OCI-LY7 (cell line): ENCODE data around the gene AATF. TPM values are rescaled to one million over a fixed set of nuclear protein-coding genes. Genes with fewer than 3 reads are reported as not detected.
"Not testable (repeated sequence)": the region's sequence is repeated elsewhere in the genome, so short reads cannot be mapped to it uniquely, and the experiment has no call there.

Source experiments
- BruUV-seq: library from RNA; stranded (reverse); fragments of 400-500 nt; replicated peaks from 2 replicates; lab custom pipeline; 2021; lab: Mats Ljungman, UMichigan
- CTCF ChIA-PET: fragments of 300-600 bp; sonication (Branson Sonifier 250); formaldehyde crosslinking; loops from one replicate; lab custom pipeline; 2022; ENCODE audit warnings: antibody characterized with exemption; ENCODE audit not compliant: unreplicated experiment; lab: Charles Lee
- POLR2A ChIA-PET: fragments of 300-600 bp; sonication (Branson Sonifier 250); formaldehyde crosslinking; loops from one replicate; lab custom pipeline; 2022; ENCODE audit warnings: antibody characterized with exemption; lab: Charles Lee
- DNase-seq: peaks from one replicate; pipeline ENCODE4 v3.0.0-alpha.2; 2015; ENCODE audit warnings: low spot score
- H2AFZ ChIP-seq: fragments of 200-600 bp; sonication (generic), shearing (Covaris generic); 2 replicates; pipeline ENCODE4 v1.6.1; 2014; ENCODE audit warnings: mild to moderate bottlenecking, antibody characterized with exemption, low read length, moderate library complexity
- H3K27ac ChIP-seq: fragments of 200-600 bp; sonication (generic); 2 replicates; pipeline ENCODE4 v1.5.1; 2014; ENCODE audit warnings: mixed run types, low read depth, mild to moderate bottlenecking, moderate library complexity, low read length, inconsistent platforms; ENCODE audit not compliant: poor library complexity, severe bottlenecking
- H3K36me3 ChIP-seq: fragments of 200-600 bp; sonication (generic); 2 replicates; pipeline ENCODE4 v1.6.1; 2014; ENCODE audit warnings: mild to moderate bottlenecking, antibody characterized with exemption, low read length, moderate library complexity, mixed read lengths; ENCODE audit not compliant: insufficient read depth
- H3K4me1 ChIP-seq: fragments of 200-600 bp; sonication (generic); 2 replicates; pipeline ENCODE4 v1.5.1; 2014; ENCODE audit warnings: mild to moderate bottlenecking, low read length; ENCODE audit not compliant: insufficient read depth, poor library complexity, severe bottlenecking
- H3K4me2 ChIP-seq: fragments of 200-600 bp; sonication (generic); 2 replicates; pipeline ENCODE4 v1.6.1; 2014; ENCODE audit warnings: mild to moderate bottlenecking, low read length
- H3K4me3 ChIP-seq: fragments of 200-600 bp; sonication (generic); 2 replicates; pipeline ENCODE4 v1.5.1; 2014; ENCODE audit warnings: mild to moderate bottlenecking, low read depth, low read length; ENCODE audit not compliant: poor library complexity, severe bottlenecking
- H3K79me2 ChIP-seq: fragments of 200-600 bp; sonication (generic); 2 replicates; pipeline ENCODE4 v1.6.1; 2016; ENCODE audit warnings: low read depth, mild to moderate bottlenecking, low read length, moderate library complexity, mixed read lengths; ENCODE audit not compliant: insufficient read depth
- H3K9me2 ChIP-seq: fragments of 200-600 bp; sonication (generic); 2 replicates; pipeline ENCODE4 v1.6.1; 2016; ENCODE audit warnings: mild to moderate bottlenecking, low read length, mixed read lengths; ENCODE audit not compliant: insufficient read depth
- H3K9me3 ChIP-seq: fragments of 200-600 bp; sonication (generic); 2 replicates; pipeline ENCODE4 v1.6.1; 2014; ENCODE audit warnings: mild to moderate bottlenecking, mixed run types, low read length, mixed read lengths
- H4K20me1 ChIP-seq: fragments of 200-600 bp; sonication (generic); 2 replicates; pipeline ENCODE4 v1.6.1; 2014; ENCODE audit warnings: mild to moderate bottlenecking, antibody characterized with exemption, low read length, moderate library complexity, mixed read lengths; ENCODE audit not compliant: insufficient read depth
- CTCF ChIP-seq: fragments of 200-600 bp; sonication (generic); conservative IDR thresholded peaks from 2 replicates; pipeline ENCODE4 v1.5.1; 2014; ENCODE audit warnings: mild to moderate bottlenecking, antibody characterized with exemption, low read length, moderate library complexity, mixed read lengths
- EZH2phosphoT487 ChIP-seq: fragments of 200-600 bp; sonication (generic); IDR thresholded peaks from 2 replicates; pipeline ENCODE4 v1.6.1; 2018; ENCODE audit warnings: low read depth, borderline replicate concordance, mild to moderate bottlenecking, mixed run types, antibody characterized with exemption, low read length, moderate library complexity, mixed read lengths
- intact Hi-C: fragments of 100-400 bp; cut with micrococcal nuclease; formaldehyde crosslinking; loops from one replicate; pipeline ENCODE4 v1.10.0; 2022; ENCODE audit not compliant: unreplicated experiment
- total RNA-seq, 2 experiments: library from RNA; depleted of rRNA in 1 of 2; stranded (reverse); fragments of >200 nt in 1 of 2; shearing (Covaris generic) in 1 of 2; gene quantifications; 2 replicates each; pipeline ENCODE4 v1.2.3, GENCODE V29; 2014 to 2022

Gene AATF
- total RNA-seq, 2 experiments from 2014 or later: 83.5 to 94.3 TPM

DNA sequence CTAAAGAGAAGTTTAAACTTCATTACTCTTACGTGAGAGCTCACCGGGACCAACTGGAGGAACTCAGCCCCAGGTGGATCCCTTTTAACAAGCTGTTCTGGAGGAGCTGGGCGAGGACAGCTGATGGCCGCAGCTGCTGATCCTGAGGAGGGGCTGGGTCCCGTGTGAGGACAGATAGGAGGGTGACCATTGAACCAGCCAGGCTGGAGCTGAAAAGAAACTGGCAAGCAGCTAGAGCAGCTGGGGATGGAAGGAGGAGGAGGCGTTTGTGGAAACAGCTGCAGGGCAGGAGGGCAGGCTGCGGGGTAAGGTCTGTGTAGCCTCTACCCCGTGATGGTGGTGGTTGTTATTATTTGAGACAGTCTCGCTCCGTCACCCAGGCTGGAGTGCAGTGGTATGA is 119.5 kb downstream of the AATF start:
- H3K4me2 ChIP-seq: no peak overlapping the region
- CTCF ChIA-PET: no interaction called here
- H3K4me3 ChIP-seq: no peak overlapping the region
- no peaks in the 10 kb centered on the region for H3K9me3 ChIP-seq
- H3K36me3 ChIP-seq: no peaks in the 10 kb centered on the region
- H3K79me2 ChIP-seq: no peaks in the 10 kb centered on the region
- intact Hi-C loops: no loop called here
- BruUV-seq: no TSS peak
- DNase-seq: no peak
- no peaks in the 10 kb centered on the region for H3K4me1 ChIP-seq
- no peaks in the 10 kb centered on the region for H3K9me2 ChIP-seq
- H2AFZ ChIP-seq: no peak overlapping the region
- POLR2A ChIA-PET: interaction anchor here (0.6 to 0.8 kb wide), 2 partner anchors 124 to 1871 kb away, joined by 3 to 6 read pairs; no protein-coding TSS in a partner anchor
- TF ChIP-seq CTCF (no peak), EZH2phosphoT487 (no peak)
- H4K20me1 ChIP-seq: no peaks in the 10 kb centered on the region
- H3K27ac ChIP-seq: no peak overlapping the region

DNA sequence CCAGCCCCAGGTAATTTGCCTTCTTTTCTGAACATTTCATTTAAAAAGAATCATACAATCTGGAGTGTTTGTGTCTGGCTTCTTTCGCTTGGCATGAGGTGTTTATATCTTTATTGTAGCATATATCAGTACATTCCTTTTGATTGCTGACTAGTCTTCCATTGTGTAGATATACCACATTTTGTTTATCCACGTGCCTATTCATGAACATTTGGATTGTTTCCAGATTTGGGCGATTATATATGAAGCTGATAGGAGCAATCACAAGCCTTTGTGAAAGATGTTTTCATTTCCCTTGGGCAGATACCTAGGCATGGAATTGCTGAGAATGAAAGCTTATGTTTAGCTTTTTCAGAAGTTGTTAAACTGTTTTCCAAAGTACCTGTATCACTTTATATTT is 120.3 kb downstream of the AATF start:
- no peaks in the 10 kb centered on the region for H3K9me2 ChIP-seq
- no peaks in the 10 kb centered on the region for H3K36me3 ChIP-seq
- DNase-seq: no peak
- H4K20me1 ChIP-seq: no peaks in the 10 kb centered on the region
- no peak overlapping the region for H3K4me2 ChIP-seq
- H3K27ac ChIP-seq: no peak overlapping the region
- CTCF ChIA-PET: no interaction called here
- intact Hi-C loops: no loop called here
- H3K79me2 ChIP-seq: no peaks in the 10 kb centered on the region
- H2AFZ ChIP-seq: no peak overlapping the region
- H3K4me1 ChIP-seq: no peaks in the 10 kb centered on the region
- H3K4me3 ChIP-seq: no peak overlapping the region
- H3K9me3 ChIP-seq: no peaks in the 10 kb centered on the region
- BruUV-seq: no TSS peak
- TF ChIP-seq CTCF (no peak), EZH2phosphoT487 (no peak)
- POLR2A ChIA-PET: no interaction called here

DNA sequence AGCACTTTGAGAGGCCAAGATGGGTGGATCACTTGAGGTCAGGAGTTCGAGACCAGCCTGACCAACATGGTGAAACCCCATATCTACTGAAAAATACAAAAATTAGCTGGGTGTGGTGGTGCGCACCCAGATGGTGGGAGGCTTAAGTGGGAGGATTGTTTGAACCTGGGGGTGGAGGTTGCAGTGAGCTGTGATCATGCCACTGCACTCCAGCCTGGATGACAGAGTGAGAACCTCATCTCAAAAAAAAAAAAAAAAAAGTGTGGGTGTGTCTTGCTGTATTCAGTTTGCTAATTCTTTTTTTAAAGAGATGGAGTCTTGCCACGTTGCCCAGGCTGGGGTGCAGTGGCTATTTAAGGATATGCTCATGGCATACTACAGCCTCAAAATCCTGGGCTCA is 124.7 kb downstream of the AATF start:
- POLR2A ChIA-PET, BruUV-seq: not testable (repeated sequence)

More for the DNA sequence above, 124.7 kb downstream of the AATF start:
- H2AFZ ChIP-seq, H3K36me3 ChIP-seq, H3K4me1 ChIP-seq, H3K4me2 ChIP-seq, H3K79me2 ChIP-seq, intact Hi-C loops, H4K20me1 ChIP-seq, H3K9me3 ChIP-seq, DNase-seq, H3K9me2 ChIP-seq, H3K4me3 ChIP-seq, CTCF ChIA-PET, H3K27ac ChIP-seq: not testable (repeated sequence)
